Esophagus muscularis mucosa (tissue), 4 donors: ENCODE data around the gene TEX261.

Experiments used
- EP300 ChIP-seq: sonication (generic); formaldehyde crosslinking; IDR thresholded peaks from one replicate; pipeline ENCODE4 v1.6.1; 2017; ENCODE audit warnings: antibody characterized with exemption
- POLR2A ChIP-seq: fragments of 450-650 bp; IDR thresholded peaks from one replicate; pipeline ENCODE4 v1.6.1; 2017; ENCODE audit warnings: antibody characterized with exemption, moderate library complexity, mild to moderate bottlenecking, low read depth
- TF ChIP-seq, protein P1 (sequence below), 3 experiments: fragments of 200-600 bp in 2 of 3; fragments of 450-650 bp in 1 of 3; sonication (generic) in 2 of 3; IDR thresholded peaks; one replicate each; pipeline ENCODE4 v1.5.1; 2017 to 2019; ENCODE audit warnings: antibody characterized with exemption in 3 of 3, mild to moderate bottlenecking in 2 of 3, moderate library complexity in 1 of 3

GRCh38 chr2:70941186-70941585 is 53.5 kb downstream of the TEX261 start:
- TF ChIP-seq, protein P1, sequence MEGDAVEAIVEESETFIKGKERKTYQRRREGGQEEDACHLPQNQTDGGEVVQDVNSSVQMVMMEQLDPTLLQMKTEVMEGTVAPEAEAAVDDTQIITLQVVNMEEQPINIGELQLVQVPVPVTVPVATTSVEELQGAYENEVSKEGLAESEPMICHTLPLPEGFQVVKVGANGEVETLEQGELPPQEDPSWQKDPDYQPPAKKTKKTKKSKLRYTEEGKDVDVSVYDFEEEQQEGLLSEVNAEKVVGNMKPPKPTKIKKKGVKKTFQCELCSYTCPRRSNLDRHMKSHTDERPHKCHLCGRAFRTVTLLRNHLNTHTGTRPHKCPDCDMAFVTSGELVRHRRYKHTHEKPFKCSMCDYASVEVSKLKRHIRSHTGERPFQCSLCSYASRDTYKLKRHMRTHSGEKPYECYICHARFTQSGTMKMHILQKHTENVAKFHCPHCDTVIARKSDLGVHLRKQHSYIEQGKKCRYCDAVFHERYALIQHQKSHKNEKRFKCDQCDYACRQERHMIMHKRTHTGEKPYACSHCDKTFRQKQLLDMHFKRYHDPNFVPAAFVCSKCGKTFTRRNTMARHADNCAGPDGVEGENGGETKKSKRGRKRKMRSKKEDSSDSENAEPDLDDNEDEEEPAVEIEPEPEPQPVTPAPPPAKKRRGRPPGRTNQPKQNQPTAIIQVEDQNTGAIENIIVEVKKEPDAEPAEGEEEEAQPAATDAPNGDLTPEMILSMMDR (IDR thresholded peaks at IDR 0.05), result no peak
- no peak for TF ChIP-seq POLR2A
- TF ChIP-seq EP300, result no peak
